GM21515 (cell line): ENCODE results near the gene PLAC9.
A peak's percentile ranks its signal among the peaks of the same experiment; 100 is the strongest.
"Not testable (repeated sequence)": the region's sequence is repeated elsewhere in the genome, so short reads cannot be mapped to it uniquely, and the experiment has no call there.

ENCODE experiments used
- ATAC-seq: cut with Tn5 transposase; IDR thresholded peaks from one replicate; pipeline ENCODE4 v1.9.1; 2021; ENCODE audit not compliant: unreplicated experiment

Gene PLAC9

DNA sequence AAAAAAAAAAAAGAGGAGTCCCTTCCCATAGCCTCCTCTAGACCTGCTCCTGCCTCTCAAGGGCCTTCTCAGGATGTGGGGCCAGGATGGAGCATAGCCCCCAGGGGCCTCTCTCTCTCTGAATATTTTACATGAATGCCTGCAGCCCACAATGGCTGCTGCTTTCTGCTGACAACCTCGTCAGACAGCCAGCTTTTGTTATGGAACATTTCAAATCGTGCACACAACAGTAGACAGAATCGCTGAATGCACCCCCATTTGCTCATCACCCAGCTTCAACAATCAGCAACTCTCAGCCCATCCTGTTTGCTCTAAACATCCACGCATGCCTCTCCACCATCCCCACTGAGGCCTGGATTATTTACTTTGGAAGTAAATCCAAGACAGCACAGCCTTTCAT is 5.4 kb downstream of the PLAC9 start:
- no peak for ATAC-seq

GRCh38 chr10:80139265-80139664 is 6.7 kb downstream of the PLAC9 start:
- ATAC-seq = no peak

- no peak for ATAC-seq
Observed at GRCh38 chr10:80140251-80140650, 7.7 kb downstream of the PLAC9 start.

DNA sequence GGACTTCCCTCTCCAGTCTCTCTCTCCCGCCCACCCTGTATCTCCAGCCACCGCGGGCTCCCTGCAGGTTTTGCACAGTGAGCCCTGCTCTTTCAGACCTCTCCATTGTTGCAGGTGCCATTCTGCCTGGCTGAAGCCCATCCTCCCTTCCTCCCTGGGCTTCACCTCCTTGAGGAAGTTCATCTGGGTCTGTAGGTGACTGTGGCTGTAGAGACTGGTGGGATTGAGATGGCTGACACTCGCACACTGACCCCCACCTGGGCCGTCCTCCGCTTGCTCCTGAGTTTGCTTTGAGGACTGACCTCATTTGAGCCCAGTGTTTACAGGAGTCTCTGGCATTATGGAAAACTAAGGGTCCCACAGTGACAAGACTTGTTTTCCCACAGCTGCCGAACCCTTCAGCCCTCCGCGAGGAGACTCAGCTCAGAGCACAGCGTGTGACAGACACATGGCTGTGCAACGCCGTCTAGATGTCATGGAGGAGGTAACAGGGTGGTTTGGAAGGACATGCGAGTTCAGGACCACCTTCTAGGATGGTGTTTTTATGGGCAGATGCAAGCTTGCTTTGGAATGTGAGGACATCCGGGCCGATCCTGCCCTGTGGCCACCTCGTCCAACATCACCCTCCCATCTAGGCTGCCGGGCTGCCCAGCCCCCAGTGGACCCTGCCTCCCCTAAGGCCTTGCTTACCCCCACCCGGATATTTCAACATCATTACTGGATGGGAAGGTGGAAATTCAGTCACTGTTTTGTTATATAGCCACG is 9.3 kb downstream of the PLAC9 start:
- ATAC-seq = no peak

DNA sequence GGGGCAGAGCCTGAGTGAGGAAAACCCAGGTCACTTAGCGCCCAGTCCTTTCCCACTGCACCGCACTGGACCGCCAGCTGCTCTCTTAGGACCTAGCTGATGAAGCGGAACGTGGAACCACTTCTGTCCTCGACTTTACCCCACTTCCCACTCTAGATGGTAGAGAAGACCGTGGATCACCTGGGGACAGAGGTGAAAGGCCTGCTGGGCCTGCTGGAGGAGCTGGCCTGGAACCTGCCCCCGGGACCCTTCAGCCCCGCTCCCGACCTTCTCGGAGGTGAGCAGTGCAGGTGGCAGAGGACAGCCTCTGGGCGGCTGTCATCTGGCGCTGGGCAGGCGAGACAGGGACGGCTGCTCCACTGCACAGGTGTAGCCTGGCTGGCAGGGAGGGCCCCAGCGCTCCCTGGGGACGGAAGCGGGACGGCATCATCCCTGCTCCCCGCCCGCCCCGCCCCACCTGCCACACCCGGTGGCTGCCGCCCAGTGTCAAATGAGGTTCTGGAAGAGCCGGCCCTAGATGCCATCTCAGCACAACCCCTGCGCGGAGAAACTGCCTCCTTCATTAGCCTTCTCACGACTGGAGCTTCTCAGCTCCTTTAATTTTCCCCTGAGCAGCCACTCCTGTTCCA is 11.7 kb downstream of the PLAC9 start:
- ATAC-seq = peak; percentile 50

- peak; percentile 23 for ATAC-seq
Observed at GRCh38 chr10:80144696-80145131, 12.2 kb downstream of the PLAC9 start.

GRCh38 chr10:80145406-80146308 is 13.1 kb downstream of the PLAC9 start:
- ATAC-seq = not testable (repeated sequence)

GRCh38 chr10:80146918-80147317 is 14.4 kb downstream of the PLAC9 start:
- no peak for ATAC-seq

DNA sequence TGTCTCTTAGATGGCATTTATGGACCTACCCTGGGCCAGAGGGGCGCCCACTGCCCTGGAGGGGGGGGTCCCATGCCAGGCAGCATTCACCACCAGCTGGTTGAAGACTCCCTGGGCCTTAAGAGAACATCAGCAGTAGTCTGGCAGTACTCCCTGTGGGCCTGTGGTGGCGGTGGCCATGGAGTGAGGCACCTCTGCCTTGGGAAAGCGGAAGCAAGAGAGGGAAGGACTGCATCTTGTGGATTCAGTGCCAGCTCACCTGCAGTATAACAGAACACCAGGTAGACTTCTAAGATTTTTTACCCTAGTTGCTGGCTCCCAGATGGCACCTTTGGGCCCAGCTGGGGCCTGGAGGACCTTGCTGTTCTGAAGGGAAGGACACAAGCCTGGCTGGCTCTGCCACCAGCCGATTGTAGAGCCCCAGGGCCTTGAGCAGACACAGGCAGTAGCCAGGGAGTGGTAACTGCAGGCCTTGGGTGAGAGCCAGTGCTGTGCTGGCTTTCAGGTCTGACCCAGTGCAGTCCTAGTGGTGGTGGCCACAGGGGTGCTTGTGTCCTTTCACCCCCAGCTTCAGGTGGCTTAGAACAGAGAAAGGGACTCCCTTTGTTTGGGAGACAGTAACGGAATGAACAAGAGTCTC is 15.8 kb downstream of the PLAC9 start:
- no peak for ATAC-seq

- no peak for ATAC-seq
Observed at GRCh38 chr10:80149123-80149522, 16.6 kb downstream of the PLAC9 start.

GRCh38 chr10:80150172-80150571 is 17.6 kb downstream of the PLAC9 start:
- ATAC-seq = no peak

DNA sequence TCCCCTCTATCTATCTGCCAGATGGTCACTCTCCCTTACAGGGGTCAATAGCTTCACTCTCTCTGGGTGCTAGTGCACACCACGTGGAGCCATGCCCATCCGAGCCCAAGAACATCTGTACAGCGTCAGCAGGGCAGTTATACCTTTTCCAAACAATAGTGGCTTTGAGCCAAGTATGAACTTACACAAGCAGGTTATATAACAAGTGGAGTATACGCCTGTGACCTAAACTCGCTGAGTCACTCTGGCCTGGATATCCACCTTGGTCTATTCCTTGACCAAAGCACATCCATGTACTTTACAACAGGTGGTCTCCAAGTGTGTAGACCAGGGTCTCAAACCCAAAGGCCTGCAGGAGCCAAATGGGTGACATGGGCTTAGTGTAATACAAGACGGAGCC is 20.3 kb downstream of the PLAC9 start:
- no peak for ATAC-seq

GRCh38 chr10:80153460-80153859 is 20.9 kb downstream of the PLAC9 start:
- ATAC-seq = no peak

DNA sequence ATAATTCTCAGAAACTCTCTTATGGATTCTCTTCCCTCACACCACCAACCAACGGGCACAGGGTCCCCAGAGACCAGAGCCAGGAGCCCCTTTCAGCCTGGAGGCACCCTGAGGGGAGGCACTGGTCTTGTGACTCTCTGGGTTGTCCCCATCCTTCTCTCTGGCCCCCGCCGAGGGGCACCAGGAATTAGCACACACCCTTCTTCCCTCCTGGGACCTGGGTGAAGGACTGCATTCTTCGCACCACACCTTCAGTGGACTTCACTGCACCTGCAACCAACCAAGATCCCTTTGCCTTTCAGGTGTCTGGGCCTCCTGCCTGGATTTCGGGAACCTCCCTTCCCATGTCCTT is 22.1 kb downstream of the PLAC9 start:
- no peak for ATAC-seq

GRCh38 chr10:80154978-80155695 is 22.6 kb downstream of the PLAC9 start:
- ATAC-seq = no peak

DNA sequence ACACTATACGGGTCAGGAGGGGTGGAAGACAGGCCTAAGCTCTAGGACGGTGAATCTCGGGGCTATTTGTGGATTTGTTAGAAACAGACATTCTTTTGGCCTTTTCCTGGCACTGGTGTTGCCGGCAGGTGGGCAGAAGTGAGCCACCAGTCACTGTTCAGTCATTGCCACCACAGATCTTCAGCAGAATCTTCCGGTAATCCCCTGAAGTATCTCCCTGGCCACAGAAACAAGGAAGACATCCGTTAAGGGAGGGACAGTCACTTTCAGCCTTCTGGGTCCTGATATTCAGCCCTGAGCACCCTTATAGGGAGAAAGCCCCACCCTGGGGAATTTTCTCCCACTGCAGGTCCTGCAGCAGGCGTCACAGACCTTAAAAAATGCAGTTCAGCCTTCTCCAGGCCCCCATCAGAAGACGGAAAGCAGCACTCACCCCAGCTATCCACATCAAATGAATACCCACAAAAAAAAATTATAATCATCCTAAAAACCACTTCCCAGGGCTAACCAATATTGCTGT is 23.2 kb downstream of the PLAC9 start:
- ATAC-seq = no peak

DNA sequence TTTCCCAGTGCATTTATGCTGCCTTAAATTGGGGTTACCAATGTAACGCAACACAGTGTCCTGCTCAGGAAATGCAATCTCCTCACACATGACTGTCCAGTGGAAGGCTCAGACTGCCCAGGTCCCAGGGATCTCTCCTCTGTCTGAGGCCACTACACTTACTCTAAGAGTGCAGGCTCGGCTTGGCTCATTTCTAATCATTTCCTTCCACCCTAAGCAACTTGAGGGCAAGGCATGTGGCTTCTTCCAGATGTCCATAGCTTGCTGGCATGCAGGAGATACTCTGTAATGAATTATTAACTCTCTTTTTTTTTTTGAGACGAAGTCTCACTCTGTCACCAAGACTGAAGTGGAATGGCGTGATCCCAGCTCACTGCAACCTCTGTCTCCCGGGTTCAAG is 23.7 kb downstream of the PLAC9 start:
- no peak for ATAC-seq

GRCh38 chr10:80157561-80157960 is 25.0 kb downstream of the PLAC9 start:
- no peak for ATAC-seq

GRCh38 chr10:80158126-80158525 is 25.6 kb downstream of the PLAC9 start:
- ATAC-seq = no peak

- ATAC-seq = no peak
Observed at GRCh38 chr10:80158598-80159127, 26.1 kb downstream of the PLAC9 start.
